Gastroesophageal sphincter (tissue), 3 donors: Measurements from ENCODE around the gene IYD.

Experiments used
- CTCF ChIP-seq, 4 experiments: fragments of 200-600 bp in 2 of 4; fragments of 450-650 bp in 2 of 4; sonication (generic) in 1 of 4; IDR thresholded peaks; one replicate each; pipeline ENCODE4 v1.5.1; 2017 to 2019; ENCODE audit warnings: antibody characterized with exemption in 4 of 4, mild to moderate bottlenecking in 2 of 4, moderate library complexity in 2 of 4
- POLR2A ChIP-seq, 2 donors: fragments of 450-650 bp; IDR thresholded peaks; one replicate each; pipeline ENCODE4 v1.6.1; 2017; ENCODE audit warnings: antibody characterized with exemption in 2 of 2, mild to moderate bottlenecking in 2 of 2, moderate library complexity in 1 of 2
- POLR2AphosphoS5 ChIP-seq: sonication (generic); formaldehyde crosslinking; IDR thresholded peaks from one replicate; pipeline ENCODE4 v1.6.1; 2017; ENCODE audit warnings: antibody characterized with exemption

GRCh38 chr6:150448221-150448620, 79.4 kb downstream of the IYD start:
- TF ChIP-seq CTCF (IDR thresholded peaks at IDR 0.05) (no peak), POLR2A (IDR thresholded peaks at IDR 0.05) (no peak), POLR2AphosphoS5 (no peak)
